ENCODE measurements around the gene EFNA1.

DNA sequence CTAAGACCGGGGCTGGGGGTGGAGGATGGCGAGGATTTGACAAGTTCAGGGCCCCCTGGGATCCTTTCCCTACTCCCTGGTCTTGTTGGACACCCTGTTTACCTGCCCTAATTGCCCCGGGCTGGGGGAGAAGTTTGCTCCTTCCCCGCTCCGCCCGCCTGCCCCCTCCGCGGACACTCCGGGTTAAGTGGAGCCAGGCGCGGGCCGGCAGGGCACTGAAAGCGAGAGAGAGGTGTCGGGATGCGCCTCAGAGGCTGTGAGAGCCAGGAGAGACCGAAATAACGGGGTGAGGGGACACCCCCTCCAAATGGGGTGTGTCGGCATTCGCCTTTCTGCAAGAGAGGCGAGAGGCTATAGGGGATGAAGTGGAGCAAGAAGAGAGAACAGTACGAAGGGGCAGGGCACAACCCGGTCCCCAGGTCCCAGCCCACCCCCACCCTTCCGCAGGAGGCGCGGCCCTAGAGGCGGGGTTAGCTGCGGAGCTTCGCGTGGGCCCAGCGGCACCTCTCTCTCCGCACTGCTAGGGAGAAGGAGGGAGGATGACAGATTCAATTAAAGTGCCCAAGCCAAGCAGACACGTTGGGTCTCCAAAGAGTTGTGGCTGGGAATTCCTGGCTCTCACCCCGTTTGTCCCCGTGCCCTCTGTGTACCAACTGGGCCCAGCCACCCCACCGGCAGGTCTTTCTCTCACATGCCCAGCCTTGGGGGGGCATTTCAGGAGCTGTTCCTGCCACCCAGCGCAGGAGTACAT, 45.2 kb upstream of the EFNA1 start:
- no peak for TF ChIP-seq TAF1 (IDR thresholded peaks at IDR 0.05; ENCODE audit: borderline replicate concordance, low read depth, low read length)
- TF ChIP-seq, protein P1, sequence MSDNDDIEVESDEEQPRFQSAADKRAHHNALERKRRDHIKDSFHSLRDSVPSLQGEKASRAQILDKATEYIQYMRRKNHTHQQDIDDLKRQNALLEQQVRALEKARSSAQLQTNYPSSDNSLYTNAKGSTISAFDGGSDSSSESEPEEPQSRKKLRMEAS (IDR thresholded peaks at IDR 0.05; ENCODE audit: low read depth): no peak
- TF ChIP-seq, protein P2, sequence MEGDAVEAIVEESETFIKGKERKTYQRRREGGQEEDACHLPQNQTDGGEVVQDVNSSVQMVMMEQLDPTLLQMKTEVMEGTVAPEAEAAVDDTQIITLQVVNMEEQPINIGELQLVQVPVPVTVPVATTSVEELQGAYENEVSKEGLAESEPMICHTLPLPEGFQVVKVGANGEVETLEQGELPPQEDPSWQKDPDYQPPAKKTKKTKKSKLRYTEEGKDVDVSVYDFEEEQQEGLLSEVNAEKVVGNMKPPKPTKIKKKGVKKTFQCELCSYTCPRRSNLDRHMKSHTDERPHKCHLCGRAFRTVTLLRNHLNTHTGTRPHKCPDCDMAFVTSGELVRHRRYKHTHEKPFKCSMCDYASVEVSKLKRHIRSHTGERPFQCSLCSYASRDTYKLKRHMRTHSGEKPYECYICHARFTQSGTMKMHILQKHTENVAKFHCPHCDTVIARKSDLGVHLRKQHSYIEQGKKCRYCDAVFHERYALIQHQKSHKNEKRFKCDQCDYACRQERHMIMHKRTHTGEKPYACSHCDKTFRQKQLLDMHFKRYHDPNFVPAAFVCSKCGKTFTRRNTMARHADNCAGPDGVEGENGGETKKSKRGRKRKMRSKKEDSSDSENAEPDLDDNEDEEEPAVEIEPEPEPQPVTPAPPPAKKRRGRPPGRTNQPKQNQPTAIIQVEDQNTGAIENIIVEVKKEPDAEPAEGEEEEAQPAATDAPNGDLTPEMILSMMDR (IDR thresholded peaks at IDR 0.05): no peak
- TF ChIP-seq, protein P3, sequence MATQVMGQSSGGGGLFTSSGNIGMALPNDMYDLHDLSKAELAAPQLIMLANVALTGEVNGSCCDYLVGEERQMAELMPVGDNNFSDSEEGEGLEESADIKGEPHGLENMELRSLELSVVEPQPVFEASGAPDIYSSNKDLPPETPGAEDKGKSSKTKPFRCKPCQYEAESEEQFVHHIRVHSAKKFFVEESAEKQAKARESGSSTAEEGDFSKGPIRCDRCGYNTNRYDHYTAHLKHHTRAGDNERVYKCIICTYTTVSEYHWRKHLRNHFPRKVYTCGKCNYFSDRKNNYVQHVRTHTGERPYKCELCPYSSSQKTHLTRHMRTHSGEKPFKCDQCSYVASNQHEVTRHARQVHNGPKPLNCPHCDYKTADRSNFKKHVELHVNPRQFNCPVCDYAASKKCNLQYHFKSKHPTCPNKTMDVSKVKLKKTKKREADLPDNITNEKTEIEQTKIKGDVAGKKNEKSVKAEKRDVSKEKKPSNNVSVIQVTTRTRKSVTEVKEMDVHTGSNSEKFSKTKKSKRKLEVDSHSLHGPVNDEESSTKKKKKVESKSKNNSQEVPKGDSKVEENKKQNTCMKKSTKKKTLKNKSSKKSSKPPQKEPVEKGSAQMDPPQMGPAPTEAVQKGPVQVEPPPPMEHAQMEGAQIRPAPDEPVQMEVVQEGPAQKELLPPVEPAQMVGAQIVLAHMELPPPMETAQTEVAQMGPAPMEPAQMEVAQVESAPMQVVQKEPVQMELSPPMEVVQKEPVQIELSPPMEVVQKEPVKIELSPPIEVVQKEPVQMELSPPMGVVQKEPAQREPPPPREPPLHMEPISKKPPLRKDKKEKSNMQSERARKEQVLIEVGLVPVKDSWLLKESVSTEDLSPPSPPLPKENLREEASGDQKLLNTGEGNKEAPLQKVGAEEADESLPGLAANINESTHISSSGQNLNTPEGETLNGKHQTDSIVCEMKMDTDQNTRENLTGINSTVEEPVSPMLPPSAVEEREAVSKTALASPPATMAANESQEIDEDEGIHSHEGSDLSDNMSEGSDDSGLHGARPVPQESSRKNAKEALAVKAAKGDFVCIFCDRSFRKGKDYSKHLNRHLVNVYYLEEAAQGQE (IDR thresholded peaks at IDR 0.05; ENCODE audit: low read depth, low read length): no peak

Data from SK-N-SH (cell line).